ENCODE results near the gene GPR17.
A peak's percentile ranks its signal among the peaks of the same experiment; 100 is the strongest.

Gene GPR17

DNA sequence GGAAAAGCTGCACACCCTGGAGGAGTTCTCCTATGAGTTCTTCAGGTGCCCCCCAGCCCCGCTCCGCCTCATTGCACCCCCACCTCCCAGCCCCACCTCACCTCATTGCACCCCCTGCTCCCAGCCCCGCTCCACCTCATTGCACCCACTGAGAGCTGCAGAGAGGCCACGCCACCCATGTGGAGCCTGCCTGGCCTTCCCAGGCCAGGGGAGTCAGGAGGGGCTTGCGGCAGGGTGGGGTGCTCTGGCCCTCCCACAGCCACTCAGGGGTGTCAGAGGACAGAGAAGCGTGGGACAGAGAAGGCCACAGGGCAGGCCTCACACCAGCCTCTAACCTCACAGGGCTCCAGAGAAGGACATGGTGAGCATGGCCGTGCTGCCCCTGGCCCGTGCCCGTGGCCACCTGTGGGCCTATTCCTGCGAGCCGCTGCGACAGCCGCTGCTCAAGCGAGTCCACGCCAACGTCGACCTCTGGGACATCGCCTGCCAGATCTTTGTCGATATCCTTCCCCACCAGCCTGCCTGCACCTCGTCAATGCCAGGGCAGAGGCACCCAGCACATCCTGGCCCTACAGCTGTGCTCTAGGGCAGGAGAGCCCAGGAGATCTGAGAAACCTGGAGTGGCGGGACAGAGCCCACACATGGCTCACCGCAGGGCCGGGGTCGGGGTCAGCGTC, 15.0 kb upstream of the GPR17 start:
- DNase-seq: no peak

GRCh38 chr2:127631541-127631996, 14.4 kb upstream of the GPR17 start:
- DNase-seq: no peak

- no peak for DNase-seq
Measured at GRCh38 chr2:127631997-127632581, 13.9 kb upstream of the GPR17 start.

GRCh38 chr2:127632592-127633489, 13.1 kb upstream of the GPR17 start:
- DNase-seq: no peak

- no peak for DNase-seq
Measured at GRCh38 chr2:127633556-127634065, 12.3 kb upstream of the GPR17 start.

- no peak for DNase-seq
Measured at GRCh38 chr2:127634066-127634617, 11.8 kb upstream of the GPR17 start.

- no peak for DNase-seq
Measured at GRCh38 chr2:127634626-127635379, 11.2 kb upstream of the GPR17 start.

DNA sequence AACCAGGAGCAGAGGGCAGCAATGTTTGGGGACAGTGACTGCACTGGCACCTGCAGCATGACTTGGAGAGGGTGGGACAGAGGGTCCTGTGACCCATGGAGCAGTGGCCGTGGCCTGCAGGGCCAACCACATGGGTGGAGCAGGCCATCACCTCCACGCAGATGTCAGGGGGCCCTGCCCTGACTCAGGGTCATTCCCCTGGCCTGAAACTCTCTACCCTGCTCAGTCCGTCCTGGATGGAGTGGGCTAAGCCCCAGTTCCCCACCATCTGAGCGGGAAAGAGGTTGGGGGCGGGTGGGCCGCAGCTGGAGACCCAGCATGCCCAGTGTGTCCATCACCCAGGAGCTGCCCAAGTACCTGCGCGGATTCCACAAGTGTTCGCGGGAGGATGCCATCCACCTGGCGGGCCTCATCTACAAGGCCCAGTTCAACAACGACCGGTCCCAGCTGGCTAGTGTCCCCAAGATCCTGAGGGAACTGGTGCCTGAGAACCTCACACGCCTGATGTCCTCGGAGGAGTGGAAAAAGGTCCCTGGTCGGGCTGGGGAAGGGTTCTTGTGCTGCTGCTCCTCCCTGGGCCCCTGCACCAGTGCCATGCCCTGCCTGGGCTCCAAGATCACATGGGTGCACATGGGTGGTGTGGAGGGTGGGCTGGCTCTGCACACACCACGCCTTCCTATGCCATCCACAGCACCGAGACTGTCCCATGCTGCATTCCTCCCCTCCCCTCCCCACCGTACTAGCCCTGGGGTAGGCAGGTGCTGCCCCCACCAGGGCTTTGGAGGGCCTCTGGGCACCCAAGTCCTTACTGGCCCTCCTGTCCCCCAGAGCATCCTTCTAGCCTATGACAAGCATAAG, 10.3 kb upstream of the GPR17 start:
- no peak for DNase-seq

GRCh38 chr2:127636248-127637235, 9.4 kb upstream of the GPR17 start:
- no peak for DNase-seq

DNA sequence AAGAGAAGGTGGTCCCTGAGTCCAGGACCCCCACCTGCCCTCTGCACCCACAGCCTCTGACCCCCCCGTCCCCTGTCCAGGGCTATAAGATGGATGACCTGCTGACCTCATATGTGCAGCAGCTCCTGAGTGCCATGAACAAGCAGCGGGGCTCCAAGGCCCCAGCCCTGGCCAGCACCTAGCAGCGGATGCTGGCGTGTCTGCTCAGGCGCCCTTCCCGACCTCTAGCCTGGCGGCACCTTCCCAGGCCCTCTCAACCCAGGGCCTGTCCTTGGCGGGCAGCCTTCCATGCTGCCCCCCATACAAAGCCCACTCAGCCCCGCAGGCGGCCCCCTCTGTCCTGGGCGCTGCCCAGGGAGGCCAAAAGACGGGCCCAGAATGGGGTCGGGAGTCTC, 8.7 kb upstream of the GPR17 start:
- no peak for DNase-seq

- DNase-seq: peak in 1 of 2 experiments; percentile 26
Measured at GRCh38 chr2:127637725-127638252, 8.2 kb upstream of the GPR17 start.

GRCh38 chr2:127638361-127639110, 7.4 kb upstream of the GPR17 start:
- DNase-seq: no peak

- no peak for DNase-seq
Measured at GRCh38 chr2:127639111-127639474, 6.9 kb upstream of the GPR17 start.

GRCh38 chr2:127640082-127641072, 5.6 kb upstream of the GPR17 start:
- peak; percentile 44 to 60 for DNase-seq

GRCh38 chr2:127641133-127641532, 4.8 kb upstream of the GPR17 start:
- peak; percentile 20 to 29 for DNase-seq

GRCh38 chr2:127641846-127642507, 4.0 kb upstream of the GPR17 start:
- DNase-seq: peak; percentile 46 to 48

All from activated CD4-positive, alpha-beta T cell treated with anti-CD3 and anti-CD28 coated beads, Interleukin-2, amount 50 U/mL, for 48 hours (primary cell).